ENCODE measurements around the gene DNAH8.
A peak's percentile ranks its signal among the peaks of the same experiment; 100 is the strongest.
"Not testable (repeated sequence)": the region's sequence is repeated elsewhere in the genome, so short reads cannot be mapped to it uniquely, and the experiment has no call there.

The DNAH8 gene

DNA sequence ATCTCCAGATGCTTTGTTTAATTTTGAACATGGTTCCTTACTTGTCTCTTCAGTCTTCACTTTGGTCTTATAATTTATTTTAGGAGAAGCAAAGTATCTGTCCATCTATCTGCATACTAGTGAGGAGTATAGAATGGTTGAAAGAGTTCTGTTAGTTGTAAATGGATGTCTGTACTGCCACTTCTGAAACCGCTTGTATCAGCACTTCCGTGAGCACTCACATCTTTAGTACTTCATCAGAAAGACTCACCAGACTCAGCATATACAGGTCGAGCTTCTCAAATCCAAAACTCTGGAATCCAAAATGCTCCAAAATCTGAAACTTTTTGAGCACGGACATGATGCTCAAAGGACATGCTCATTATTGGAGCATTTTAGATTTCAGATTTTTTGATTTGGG is 191.5 kb downstream of the DNAH8 start:
- Histone ChIP-seq H3K36me3 (replicated peaks) (no peaks in the 10 kb centered on the region), H3K4me1 (no peaks in the 10 kb centered on the region), H3K4me3 (no peak overlapping the region), H3K9me3 (no peaks in the 10 kb centered on the region), H3K27me3 (ENCODE audit: low read depth) (peaks cover 9% of the 10 kb centered on the region)
- in situ Hi-C loops (cut with MboI; ENCODE audit: low sequenced_read_pairs): no loop called here
- DNase-seq (ENCODE audit: low spot score in 2 of 2): no peak

DNA sequence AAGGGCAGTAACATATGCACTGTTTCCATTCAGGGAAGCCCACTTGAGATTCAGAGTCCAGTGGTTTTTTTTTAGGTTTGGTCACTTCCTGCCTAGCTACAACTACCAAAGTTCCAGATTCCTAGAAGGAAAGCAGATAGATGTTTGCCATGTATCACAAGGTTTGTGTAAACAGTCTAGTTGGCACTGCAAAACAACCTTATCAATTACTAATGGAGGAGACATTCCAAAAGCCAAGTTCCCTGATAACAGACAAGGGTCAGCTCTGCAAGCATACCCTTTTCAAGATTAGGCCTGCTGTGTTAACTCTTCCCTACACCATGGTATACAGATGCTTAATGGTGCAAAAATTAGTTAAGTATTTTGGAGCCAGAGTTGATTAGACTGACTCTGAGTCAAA is 192.2 kb downstream of the DNAH8 start:
- in situ Hi-C loops (cut with MboI; ENCODE audit: low sequenced_read_pairs): no loop called here
- Histone ChIP-seq H3K36me3 (replicated peaks) (no peaks in the 10 kb centered on the region), H3K27me3 (ENCODE audit: low read depth) (peaks cover 9% of the 10 kb centered on the region), H3K9me3 (no peaks in the 10 kb centered on the region), H3K4me3 (no peak overlapping the region), H3K4me1 (no peaks in the 10 kb centered on the region)
- no peak for DNase-seq (ENCODE audit: low spot score in 2 of 2)

DNA sequence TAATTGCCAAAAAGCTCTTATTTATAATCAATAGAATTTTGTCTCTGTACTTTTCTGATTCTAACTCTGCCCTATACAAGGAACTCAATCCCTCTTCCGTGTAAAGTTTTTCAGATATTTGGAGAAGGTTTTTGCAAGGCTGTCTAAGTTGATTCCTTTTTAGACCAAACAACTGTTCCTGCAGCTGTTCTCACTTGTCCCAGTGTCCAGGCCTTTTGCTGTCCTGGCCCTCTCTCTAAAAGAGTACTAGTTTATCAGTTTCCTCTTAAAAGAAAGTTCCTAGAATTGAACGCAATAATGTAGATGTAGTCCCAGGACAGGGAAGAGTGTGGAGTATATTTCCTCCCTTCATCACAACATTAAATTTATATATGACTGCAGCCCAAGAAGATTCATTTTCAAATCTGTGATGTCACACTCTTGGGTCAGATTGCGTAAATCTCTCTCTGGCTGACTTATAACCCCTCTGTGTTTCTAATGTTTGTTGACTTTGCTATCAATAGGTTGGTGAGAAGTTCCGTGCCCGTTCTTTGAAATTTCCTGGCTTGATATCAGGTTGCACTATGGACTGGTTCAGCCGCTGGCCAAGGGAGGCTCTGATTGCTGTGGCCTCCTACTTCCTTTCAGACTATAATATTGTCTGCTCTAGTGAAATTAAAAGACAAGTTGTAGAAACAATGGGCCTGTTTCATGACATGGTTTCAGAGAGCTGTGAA is 194.1 kb downstream of the DNAH8 start:
- H3K27me3 ChIP-seq (ENCODE audit: low read depth): peaks cover 3% of the 10 kb centered on the region; the same call in 1 of the 2 replicates
- in situ Hi-C loops (cut with MboI; ENCODE audit: low sequenced_read_pairs): no loop called here
- no peak overlapping the region for H3K4me3 ChIP-seq
- H3K4me1 ChIP-seq: no peaks in the 10 kb centered on the region
- no peaks in the 10 kb centered on the region for H3K36me3 ChIP-seq (replicated peaks)
- DNase-seq (ENCODE audit: low spot score in 2 of 2): no peak
- H3K9me3 ChIP-seq: no peaks in the 10 kb centered on the region

DNA sequence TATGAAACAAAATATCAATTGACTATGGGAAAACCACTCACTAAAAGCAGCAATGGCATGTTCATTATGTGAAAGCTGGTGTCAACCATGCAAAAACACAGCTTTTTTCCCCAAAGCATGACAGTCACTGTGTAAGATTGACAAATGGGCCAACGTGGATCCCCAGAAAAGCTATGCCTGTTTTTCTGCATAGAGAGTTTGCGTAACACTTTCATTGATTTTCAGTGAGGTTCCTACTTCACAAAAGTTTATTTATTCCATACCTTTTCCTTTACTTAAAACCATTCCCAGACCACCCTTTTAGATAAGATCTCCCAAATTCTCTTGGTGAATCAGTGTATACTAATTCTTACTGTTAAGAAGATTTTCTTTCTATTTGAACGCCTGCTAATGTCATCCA is 195.1 kb downstream of the DNAH8 start:
- H3K27me3 ChIP-seq (ENCODE audit: low read depth): no peaks in the 10 kb centered on the region
- no peaks in the 10 kb centered on the region for H3K4me1 ChIP-seq
- H3K4me3 ChIP-seq: no peak overlapping the region
- in situ Hi-C loops (cut with MboI; ENCODE audit: low sequenced_read_pairs): no loop called here
- H3K36me3 ChIP-seq (replicated peaks): no peaks in the 10 kb centered on the region
- no peak for DNase-seq (ENCODE audit: low spot score in 2 of 2)
- H3K9me3 ChIP-seq: no peaks in the 10 kb centered on the region

DNA sequence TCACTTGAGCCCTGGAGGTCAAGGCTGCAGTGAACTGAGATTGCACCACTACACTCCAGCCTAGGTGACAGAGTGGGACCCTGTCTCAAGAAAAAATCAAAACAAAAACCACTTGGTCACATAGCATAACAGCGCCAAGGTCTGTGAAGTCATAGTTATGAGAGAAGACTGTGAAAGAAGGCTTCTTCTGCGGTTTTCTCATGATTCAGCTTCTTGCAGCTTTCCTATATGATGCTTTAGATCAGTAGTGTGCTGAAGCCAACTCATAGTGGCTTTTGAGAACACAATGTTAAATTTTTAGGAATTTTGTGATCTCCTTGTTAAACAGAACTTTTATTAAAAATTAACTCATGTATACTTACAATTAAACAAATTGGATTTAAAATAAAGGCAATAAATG is 197.3 kb downstream of the DNAH8 start:
- Histone ChIP-seq H3K36me3 (replicated peaks) (no peaks in the 10 kb centered on the region), H3K27me3 (ENCODE audit: low read depth) (no peaks in the 10 kb centered on the region), H3K4me3 (no peak overlapping the region), H3K4me1 (no peaks in the 10 kb centered on the region), H3K9me3 (no peaks in the 10 kb centered on the region)
- DNase-seq (ENCODE audit: low spot score in 2 of 2): no peak
- in situ Hi-C loops (cut with MboI; ENCODE audit: low sequenced_read_pairs): no loop called here

DNA sequence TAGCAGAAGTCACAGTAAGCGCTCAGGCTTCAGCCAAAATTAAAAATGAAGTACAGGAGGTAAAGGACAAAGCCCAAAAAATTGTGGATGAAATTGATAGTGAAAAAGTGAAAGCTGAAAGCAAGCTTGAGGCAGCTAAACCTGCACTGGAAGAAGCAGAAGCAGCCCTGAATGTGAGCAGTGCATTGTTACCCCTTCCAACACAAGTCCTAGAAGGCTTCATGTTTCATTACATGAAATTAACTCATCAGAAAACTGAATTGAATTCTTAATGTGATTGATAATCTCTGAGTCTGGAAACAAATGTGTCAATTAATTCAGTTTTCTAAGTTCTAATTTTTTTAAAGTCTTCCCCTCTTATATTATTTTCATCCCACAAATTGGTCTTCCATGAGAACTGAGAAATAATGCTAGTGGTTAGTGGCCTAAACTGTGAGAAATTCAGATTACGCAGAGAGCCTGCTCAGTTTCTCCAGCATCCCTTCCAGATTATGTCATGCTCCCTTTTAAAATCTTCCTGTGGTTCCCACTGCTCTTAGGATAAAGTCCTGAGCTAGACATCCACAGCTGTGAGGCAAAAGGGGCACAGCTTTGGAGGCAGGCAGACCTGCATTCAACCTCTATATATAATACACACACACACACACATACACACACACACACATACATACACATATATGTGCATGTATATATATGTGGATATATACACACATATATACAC is 200.3 kb downstream of the DNAH8 start:
- in situ Hi-C loops (cut with MboI; ENCODE audit: low sequenced_read_pairs): no loop called here

DNA sequence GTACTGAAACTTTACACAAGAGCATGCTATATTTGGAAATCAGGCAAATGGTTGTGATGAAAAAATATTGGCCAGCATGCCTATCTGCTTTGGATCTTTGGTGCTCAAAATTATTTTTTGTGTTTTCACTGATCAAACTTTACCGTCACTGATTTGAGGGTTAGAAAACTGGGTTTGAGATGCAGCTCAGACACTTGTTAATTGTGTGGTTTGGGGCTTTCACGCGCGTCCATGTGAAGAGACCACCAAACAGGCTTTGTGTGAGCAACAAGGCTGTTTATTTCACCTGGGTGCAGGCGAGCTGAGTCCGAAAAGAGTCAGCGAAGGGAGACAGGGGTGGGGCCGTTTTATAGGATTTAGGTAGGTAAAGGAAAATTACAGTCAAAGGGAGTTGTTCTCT is 206.4 kb downstream of the DNAH8 start:
- in situ Hi-C loops (cut with MboI; ENCODE audit: low sequenced_read_pairs); H3K4me3 ChIP-seq; H3K27me3 ChIP-seq (ENCODE audit: low read depth); H3K36me3 ChIP-seq (replicated peaks); H3K9me3 ChIP-seq; H3K4me1 ChIP-seq; DNase-seq (ENCODE audit: low spot score in 2 of 2): not testable (repeated sequence)

More for the DNA sequence above, 200.3 kb downstream of the DNAH8 start:
- H3K4me1 ChIP-seq: no peaks in the 10 kb centered on the region
- no peaks in the 10 kb centered on the region for H3K36me3 ChIP-seq (replicated peaks)
- no peak overlapping the region for H3K4me3 ChIP-seq
- no peak for DNase-seq (ENCODE audit: low spot score in 2 of 2)
- no peaks in the 10 kb centered on the region for H3K9me3 ChIP-seq
- peaks cover 4% of the 10 kb centered on the region; the same call in 1 of the 2 replicates for H3K27me3 ChIP-seq (ENCODE audit: low read depth)

DNA sequence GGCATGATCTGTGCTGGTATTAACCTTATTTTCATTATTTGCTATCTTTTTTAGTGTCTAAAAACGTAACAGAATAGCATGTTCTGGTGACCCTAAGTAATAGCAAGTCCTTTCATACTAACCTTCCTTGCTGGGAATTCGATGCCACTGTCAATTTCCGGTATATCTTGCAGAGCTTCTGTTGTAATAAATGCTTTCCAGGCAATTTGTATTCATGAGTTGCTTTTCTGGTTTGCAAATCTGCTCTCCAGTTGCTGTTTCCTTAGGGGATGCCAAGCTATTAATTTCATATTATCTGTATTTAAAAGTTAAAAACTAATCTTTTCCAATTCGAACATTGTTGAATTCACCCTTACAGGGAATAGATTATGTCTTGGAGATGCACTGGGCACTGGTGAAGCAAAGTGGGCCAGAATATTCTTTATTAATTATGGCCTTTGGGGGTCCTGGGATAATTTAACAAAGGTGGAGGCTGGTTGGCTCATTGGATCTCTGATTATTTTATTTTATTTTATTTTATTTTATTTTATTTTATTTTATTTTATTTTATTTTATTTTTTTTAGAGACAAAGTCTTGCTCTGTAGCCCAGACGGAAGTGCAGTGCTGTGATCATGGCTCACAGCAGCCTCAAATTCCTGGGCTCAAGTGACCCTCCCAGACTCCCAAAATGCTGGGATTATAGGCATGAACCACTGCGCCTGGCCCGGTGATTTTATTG is 209.8 kb downstream of the DNAH8 start:
- no peak overlapping the region for H3K4me3 ChIP-seq
- H3K4me1 ChIP-seq: peaks cover 3% of the 10 kb centered on the region; the same call in 1 of the 2 replicates
- peaks cover 21% of the 10 kb centered on the region for H3K27me3 ChIP-seq (ENCODE audit: low read depth)
- in situ Hi-C loops (cut with MboI; ENCODE audit: low sequenced_read_pairs): no loop called here
- no peak for DNase-seq (ENCODE audit: low spot score in 2 of 2)
- H3K9me3 ChIP-seq: no peaks in the 10 kb centered on the region
- H3K36me3 ChIP-seq (replicated peaks): no peaks in the 10 kb centered on the region

DNA sequence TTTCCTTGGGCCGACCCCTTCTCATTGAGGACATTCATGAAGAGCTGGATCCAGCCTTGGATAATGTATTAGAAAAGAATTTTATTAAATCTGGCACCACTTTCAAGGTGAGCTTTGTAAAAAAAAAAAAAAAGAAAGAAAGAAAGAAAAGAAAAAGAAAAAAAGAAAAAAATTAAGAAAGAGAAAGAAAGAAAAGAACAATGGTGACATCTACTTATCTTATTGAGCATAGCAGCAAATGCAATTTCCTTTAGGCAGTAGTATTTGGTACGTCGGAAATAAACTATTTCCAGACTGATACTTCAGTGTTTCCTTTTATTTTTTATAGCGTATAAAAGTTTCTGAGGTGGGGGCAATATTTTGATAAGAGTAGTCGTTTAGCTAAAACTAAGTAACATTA is 214.4 kb downstream of the DNAH8 start:
- Histone ChIP-seq H3K27me3 (ENCODE audit: low read depth) (peaks cover 40% of the 10 kb centered on the region), H3K4me3 (no peak overlapping the region), H3K36me3 (replicated peaks) (no peaks in the 10 kb centered on the region), H3K4me1 (peaks cover 3% of the 10 kb centered on the region; the same call in 1 of the 2 replicates), H3K9me3 (no peaks in the 10 kb centered on the region)
- in situ Hi-C loops (cut with MboI; ENCODE audit: low sequenced_read_pairs): no loop called here
- DNase-seq (ENCODE audit: low spot score in 2 of 2): no peak

DNA sequence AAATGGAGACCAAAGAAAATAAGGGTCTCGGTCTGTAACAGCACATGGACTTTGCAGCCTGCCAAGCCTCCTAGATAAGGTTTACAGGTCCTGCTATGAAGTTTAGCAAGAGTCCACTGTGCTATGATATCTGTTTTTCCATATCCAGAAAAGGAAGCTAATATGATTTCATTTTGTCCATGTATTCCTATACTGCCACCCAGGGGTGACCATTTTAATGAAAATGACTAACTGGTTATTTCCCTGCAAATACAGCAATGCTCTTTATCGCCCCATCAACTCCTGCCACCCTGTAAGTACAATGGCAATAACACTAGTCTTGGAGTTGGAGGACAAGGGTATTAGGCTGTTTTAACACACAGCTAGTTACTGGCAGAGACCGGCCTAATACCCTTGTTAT is 218.3 kb downstream of the DNAH8 start:
- Histone ChIP-seq H3K36me3 (replicated peaks) (no peaks in the 10 kb centered on the region), H3K27me3 (ENCODE audit: low read depth) (peaks cover 31% of the 10 kb centered on the region), H3K9me3 (no peaks in the 10 kb centered on the region), H3K4me1 (no peaks in the 10 kb centered on the region), H3K4me3 (no peak overlapping the region)
- peak in 1 of 2 experiments; percentile 10 for DNase-seq (ENCODE audit: low spot score in 2 of 2)
- in situ Hi-C loops (cut with MboI; ENCODE audit: low sequenced_read_pairs): no loop called here

DNA sequence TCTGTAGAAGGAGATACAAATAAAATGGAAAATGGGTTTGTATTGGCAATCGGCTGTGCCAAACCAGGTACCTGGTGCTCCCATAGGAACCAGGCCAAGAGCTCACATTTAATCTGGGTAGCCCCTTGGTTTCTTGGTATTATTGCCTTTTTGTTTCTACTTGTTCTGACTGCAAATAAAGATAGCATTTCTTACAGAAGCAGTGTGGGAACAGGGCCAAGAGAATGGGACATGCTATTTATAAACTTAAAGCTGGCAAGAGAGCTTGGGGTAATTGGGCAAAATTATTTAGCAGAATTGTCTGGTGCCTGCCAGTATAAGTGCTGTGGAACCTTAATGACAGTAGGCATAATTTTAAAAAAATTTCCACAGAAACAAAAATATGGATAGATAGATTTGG is 219.9 kb downstream of the DNAH8 start:
- in situ Hi-C loops (cut with MboI; ENCODE audit: low sequenced_read_pairs): no loop called here
- no peak for DNase-seq (ENCODE audit: low spot score in 2 of 2)
- Histone ChIP-seq H3K4me3 (no peak overlapping the region), H3K27me3 (ENCODE audit: low read depth) (peaks cover 21% of the 10 kb centered on the region), H3K9me3 (no peaks in the 10 kb centered on the region), H3K4me1 (no peaks in the 10 kb centered on the region), H3K36me3 (replicated peaks) (no peaks in the 10 kb centered on the region)

DNA sequence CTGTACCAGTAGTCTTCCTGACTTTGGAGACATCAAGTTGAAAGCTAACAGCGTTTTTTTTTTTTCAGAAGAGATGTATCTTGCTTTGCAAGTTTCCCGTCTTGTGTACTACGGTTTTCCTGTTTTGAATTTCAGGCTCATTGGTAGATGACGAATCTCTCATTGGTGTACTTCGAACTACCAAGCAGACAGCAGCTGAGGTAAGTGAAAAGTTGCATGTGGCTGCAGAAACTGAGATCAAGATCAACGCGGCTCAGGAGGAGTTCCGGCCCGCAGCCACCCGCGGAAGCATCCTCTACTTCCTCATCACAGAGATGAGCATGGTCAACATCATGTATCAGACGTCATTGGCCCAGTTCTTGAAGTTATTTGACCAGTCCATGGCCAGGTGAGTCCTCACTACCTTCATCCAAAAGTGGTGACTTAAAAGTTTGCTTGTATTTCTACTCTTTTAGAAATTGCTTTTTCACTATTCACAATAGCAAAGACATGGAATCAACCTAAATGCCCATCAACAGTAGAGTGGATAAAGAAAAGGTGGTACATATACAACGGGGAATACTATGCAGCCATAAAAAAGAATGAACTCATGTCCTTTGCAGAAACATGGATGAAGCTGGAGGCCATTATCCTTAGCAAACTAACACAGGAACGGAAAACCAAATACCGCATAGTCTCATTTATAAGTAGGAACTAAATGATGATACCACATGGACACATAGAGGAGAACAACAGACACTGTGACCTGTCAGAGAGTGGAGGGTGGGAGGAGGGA is 222.9 kb downstream of the DNAH8 start:
- in situ Hi-C loops (cut with MboI; ENCODE audit: low sequenced_read_pairs): no loop called here

DNA sequence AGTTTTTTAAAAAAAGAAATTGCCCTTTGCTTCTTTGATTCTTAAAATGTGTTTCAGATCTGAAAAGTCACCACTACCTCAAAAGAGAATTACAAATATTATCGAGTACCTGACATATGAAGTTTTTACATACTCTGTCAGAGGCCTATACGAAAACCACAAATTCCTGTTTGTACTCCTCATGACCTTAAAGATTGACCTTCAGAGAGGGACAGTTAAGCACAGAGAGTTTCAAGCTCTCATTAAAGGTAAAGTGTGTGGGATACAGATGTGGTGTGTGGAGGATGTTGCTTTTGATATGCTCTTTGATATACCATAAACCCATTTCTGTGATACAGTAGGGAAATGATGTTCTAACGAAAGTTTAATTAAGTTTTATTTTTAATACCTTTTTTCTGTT is 223.6 kb downstream of the DNAH8 start:
- Histone ChIP-seq H3K9me3 (no peaks in the 10 kb centered on the region), H3K27me3 (ENCODE audit: low read depth) (0 out of 2 replicates have a peak, but pooled peaks cover 3% of the 10 kb centered on the region), H3K4me1 (no peaks in the 10 kb centered on the region), H3K36me3 (replicated peaks) (no peaks in the 10 kb centered on the region), H3K4me3 (no peak overlapping the region)
- in situ Hi-C loops (cut with MboI; ENCODE audit: low sequenced_read_pairs): no loop called here
- no peak for DNase-seq (ENCODE audit: low spot score in 2 of 2)

More for the DNA sequence above, 222.9 kb downstream of the DNAH8 start:
- no peaks in the 10 kb centered on the region for H3K4me1 ChIP-seq
- DNase-seq (ENCODE audit: low spot score in 2 of 2): no peak
- H3K9me3 ChIP-seq: no peaks in the 10 kb centered on the region
- no peak overlapping the region for H3K4me3 ChIP-seq
- H3K27me3 ChIP-seq (ENCODE audit: low read depth): 0 out of 2 replicates have a peak, but pooled peaks cover 3% of the 10 kb centered on the region
- H3K36me3 ChIP-seq (replicated peaks): no peaks in the 10 kb centered on the region
